ENCODE results near the gene MAP7D1. TPM values are rescaled to one million over a fixed set of nuclear protein-coding genes. Genes with fewer than 3 reads are reported as not detected.

Gene MAP7D1
- total and polyA plus RNA-seq, 2 donors (not counting 1 experiment from before 2014, with no cell fraction given): 70.6 to 78.4 TPM

DNA sequence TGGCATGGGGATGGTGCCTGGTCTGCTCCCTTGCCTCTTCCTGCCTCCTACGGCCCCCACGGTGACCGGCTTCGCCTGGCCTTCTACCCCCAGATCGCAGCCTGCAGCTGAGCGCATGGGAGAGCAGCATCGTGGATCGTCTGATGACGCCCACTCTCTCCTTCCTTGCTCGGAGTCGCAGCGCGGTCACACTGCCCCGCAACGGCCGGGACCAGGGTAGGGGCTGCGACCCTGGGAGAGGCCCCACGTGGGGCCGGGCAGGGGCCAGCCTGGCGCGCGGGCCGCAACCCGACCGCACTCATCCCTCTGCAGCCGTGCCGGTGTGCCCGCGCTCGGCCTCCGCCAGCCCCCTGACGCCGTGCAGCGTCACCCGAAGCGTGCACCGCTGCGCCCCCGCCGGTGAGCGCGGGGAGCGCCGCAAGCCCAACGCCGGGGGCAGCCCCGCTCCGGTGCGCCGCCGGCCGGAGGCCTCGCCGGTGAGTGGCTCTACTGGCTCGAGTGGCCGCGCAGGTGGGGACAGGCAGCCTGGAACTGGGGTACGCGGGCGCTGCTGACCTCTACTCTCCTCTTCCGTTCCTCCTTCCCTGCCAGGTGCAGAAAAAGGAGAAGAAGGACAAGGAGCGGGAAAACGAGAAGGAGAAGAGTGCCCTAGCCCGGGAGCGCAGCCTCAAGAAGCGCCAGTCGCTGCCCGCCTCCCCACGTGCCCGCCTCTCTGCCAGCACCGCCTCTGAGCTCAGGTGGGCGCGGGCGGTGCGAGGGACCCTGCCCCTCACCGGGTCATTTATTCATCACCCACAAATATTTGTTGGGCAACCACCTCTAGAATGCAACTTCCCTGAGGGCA is 20.4 kb downstream of the MAP7D1 start:
- H3K36me3 ChIP-seq (ENCODE audit: control insufficient read depth, insufficient read depth, low read length): peaks cover 58% of the 10 kb centered on the region
- peak overlapping the region; percentile 69 for H3K27ac ChIP-seq (ENCODE audit: insufficient read depth, low read length)
- H3K9me3 ChIP-seq (ENCODE audit: control insufficient read depth, insufficient read depth, low read depth, low read length): no peaks in the 10 kb centered on the region
- no peak for TF ChIP-seq EZH2 (IDR thresholded peaks at IDR 0.05; ENCODE audit: low read length, missing control alignments)
- TF ChIP-seq, protein P1, sequence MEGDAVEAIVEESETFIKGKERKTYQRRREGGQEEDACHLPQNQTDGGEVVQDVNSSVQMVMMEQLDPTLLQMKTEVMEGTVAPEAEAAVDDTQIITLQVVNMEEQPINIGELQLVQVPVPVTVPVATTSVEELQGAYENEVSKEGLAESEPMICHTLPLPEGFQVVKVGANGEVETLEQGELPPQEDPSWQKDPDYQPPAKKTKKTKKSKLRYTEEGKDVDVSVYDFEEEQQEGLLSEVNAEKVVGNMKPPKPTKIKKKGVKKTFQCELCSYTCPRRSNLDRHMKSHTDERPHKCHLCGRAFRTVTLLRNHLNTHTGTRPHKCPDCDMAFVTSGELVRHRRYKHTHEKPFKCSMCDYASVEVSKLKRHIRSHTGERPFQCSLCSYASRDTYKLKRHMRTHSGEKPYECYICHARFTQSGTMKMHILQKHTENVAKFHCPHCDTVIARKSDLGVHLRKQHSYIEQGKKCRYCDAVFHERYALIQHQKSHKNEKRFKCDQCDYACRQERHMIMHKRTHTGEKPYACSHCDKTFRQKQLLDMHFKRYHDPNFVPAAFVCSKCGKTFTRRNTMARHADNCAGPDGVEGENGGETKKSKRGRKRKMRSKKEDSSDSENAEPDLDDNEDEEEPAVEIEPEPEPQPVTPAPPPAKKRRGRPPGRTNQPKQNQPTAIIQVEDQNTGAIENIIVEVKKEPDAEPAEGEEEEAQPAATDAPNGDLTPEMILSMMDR (conservative IDR thresholded peaks at IDR 0.05 in 1 of 2, IDR thresholded peaks at IDR 0.05 in 1 of 2; ENCODE audit: low read depth in 1 of 2, low read length in 2 of 2): no peak
- no peak overlapping the region for H3K4me2 ChIP-seq (ENCODE audit: extremely low read depth, insufficient read depth, low read length)
- no peaks in the 10 kb centered on the region for H4K20me1 ChIP-seq (ENCODE audit: control insufficient read depth, extremely low read depth, insufficient read depth, low read length)
- DNase-seq (ENCODE audit: low read depth in 2 of 2): no peak
- H3K27me3 ChIP-seq (ENCODE audit: control insufficient read depth, insufficient read depth, low read length): no peaks in the 10 kb centered on the region
- no peak overlapping the region for H2AFZ ChIP-seq (ENCODE audit: low read length)
- no peak overlapping the region for H3K4me3 ChIP-seq (replicated peaks in 1 of 4; ENCODE audit: control extremely low read depth in 1 of 4, insufficient read depth in 1 of 4, low read depth in 3 of 4, low read length in 4 of 4)
- no peak overlapping the region for H3K9ac ChIP-seq (ENCODE audit: insufficient read depth, low read length)
- peaks cover 41% of the 10 kb centered on the region for H3K79me2 ChIP-seq (ENCODE audit: control insufficient read depth, insufficient read depth, low read length)
- H3K4me1 ChIP-seq (ENCODE audit: control insufficient read depth, extremely low read depth, insufficient read depth, low read length): peaks cover 3% of the 10 kb centered on the region

DNA sequence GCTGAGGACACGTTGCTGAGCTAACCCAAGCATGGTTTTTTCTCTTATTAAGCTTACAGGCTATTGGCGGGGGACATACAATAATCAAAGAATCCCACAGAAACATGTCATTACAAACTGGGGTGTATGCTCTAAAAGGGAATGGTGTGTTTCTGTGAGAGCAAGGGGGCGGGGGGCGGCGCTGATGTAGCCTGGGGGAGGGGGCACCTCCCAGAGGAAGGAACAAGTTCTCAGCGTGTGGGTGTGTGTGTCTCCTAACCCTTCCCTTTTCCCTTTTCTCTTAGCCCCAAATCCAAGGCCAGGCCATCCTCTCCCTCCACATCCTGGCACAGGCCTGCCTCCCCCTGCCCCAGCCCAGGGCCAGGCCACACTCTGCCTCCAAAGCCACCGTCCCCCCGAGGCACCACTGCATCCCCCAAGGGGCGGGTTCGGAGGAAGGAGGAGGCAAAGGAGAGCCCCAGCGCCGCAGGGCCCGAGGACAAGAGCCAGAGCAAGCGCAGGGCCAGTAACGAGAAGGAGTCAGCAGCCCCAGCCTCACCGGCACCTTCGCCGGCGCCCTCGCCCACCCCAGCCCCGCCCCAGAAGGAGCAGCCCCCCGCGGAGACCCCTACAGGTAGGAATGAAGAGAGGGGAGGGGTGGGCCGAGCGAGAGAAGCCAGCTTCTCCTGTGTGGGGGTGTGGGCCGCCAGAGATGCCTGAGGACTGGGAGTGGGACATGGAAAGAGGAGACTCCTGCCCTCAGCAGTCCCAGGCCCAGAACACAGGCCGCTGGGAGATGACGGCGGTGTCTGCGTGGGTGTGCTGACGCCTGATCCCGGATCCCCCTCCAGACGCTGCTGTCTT is 21.9 kb downstream of the MAP7D1 start:
- Histone ChIP-seq H3K4me3 (replicated peaks in 1 of 4; ENCODE audit: control extremely low read depth in 1 of 4, insufficient read depth in 1 of 4, low read depth in 3 of 4, low read length in 4 of 4) (no peak overlapping the region), H3K4me2 (ENCODE audit: extremely low read depth, insufficient read depth, low read length) (no peak overlapping the region), H3K36me3 (ENCODE audit: control insufficient read depth, insufficient read depth, low read length) (peaks cover 50% of the 10 kb centered on the region), H3K79me2 (ENCODE audit: control insufficient read depth, insufficient read depth, low read length) (peaks cover 29% of the 10 kb centered on the region), H3K9me3 (ENCODE audit: control insufficient read depth, insufficient read depth, low read depth, low read length) (no peaks in the 10 kb centered on the region), H3K9ac (ENCODE audit: insufficient read depth, low read length) (no peak overlapping the region), H3K4me1 (ENCODE audit: control insufficient read depth, extremely low read depth, insufficient read depth, low read length) (peaks cover 1% of the 10 kb centered on the region), H3K27ac (ENCODE audit: insufficient read depth, low read length) (no peak overlapping the region), H4K20me1 (ENCODE audit: control insufficient read depth, extremely low read depth, insufficient read depth, low read length) (no peaks in the 10 kb centered on the region), H3K27me3 (ENCODE audit: control insufficient read depth, insufficient read depth, low read length) (no peaks in the 10 kb centered on the region), H2AFZ (ENCODE audit: low read length) (no peak overlapping the region)
- no peak for TF ChIP-seq EZH2 (IDR thresholded peaks at IDR 0.05; ENCODE audit: low read length, missing control alignments)
- TF ChIP-seq, protein P1 (conservative IDR thresholded peaks at IDR 0.05 in 1 of 2, IDR thresholded peaks at IDR 0.05 in 1 of 2; ENCODE audit: low read depth in 1 of 2, low read length in 2 of 2): no peak
- no peak for DNase-seq (ENCODE audit: low read depth in 2 of 2)
